Breast epithelium (tissue), 3 donors: ENCODE data around the gene TNS4.

Source experiments
- CTCF ChIP-seq, 3 donors: fragments of 450-650 bp; IDR thresholded peaks; one replicate each; pipeline ENCODE4 v1.5.1; 2016 to 2017; ENCODE audit warnings: antibody characterized with exemption in 3 of 3, mild to moderate bottlenecking in 3 of 3, moderate library complexity in 3 of 3
- POLR2A ChIP-seq: fragments of 450-650 bp; IDR thresholded peaks from one replicate; pipeline ENCODE4 v1.6.1; 2016; ENCODE audit warnings: antibody characterized with exemption, mild to moderate bottlenecking, moderate library complexity

DNA sequence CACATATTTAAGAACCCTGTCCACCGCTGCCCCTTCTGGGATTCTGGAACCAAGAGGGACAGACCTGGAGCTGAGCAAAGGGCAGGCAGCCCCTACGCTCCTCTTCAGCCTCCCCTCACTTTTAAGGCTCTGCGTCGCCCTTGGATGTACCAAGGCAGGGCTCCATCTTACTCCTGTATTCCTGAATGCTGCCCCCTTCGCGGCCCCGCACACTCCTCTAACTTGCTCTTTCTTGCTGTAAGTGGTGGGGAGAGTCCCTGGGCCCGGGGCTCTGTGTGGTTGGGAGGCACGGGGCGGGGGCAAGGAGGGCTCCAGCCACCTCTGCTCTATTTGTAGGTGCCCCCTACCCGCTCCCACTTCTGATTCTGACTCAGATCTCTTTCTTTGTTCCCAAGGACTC, 1.2 kb downstream of the TNS4 start:
- TF ChIP-seq CTCF (IDR thresholded peaks at IDR 0.05) (no peak), POLR2A (no peak)
